ENCODE data around the gene CPT1C.
A peak's percentile ranks its signal among the peaks of the same experiment; 100 is the strongest.

CPT1C gene

DNA sequence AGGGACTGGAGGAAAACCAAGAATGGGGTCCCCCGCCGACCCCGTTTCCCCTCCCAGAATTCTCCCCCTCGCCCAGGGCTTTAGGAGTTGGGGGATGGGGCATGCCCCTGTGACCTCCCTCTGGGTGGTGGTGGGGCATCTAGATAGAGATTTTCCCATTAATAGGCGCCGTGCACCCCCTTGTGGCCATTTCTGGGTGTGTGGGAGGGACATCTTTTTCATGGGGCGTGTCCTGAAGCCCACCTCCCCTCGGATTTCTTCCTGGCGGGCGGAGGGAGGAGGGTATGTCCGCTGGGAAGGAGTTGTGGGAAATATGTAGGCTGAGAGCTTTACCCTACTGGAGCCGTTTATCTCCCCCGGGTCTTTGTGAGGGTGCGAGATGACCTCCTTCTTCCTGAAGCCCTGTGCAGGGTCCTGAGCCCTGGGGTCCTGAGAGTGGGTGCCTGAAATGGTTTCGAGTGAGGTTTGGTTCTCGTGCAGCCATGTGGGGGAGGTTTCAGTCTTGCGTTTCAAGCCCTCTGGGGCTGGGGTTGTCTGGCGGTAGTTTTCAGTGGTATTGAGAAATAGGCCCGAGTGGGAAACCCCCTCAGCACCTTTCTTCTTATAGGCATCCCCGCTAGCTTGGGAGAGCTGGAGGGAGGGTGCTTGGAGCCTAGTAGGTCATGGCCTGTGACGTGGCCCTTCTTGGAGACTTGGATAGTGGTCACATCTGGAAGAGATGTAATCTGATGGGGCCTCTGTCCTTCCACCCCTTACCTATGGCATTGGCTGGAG, 12.8 kb upstream of the CPT1C start:
- DNase-seq (ENCODE audit: insufficient read length, low spot score) (no peak), FAIRE-seq (no peak)
- TF ChIP-seq CTCF (IDR thresholded peaks at IDR 0.05; ENCODE audit: insufficient read depth, missing control alignments) = peak; percentile 65

- no peak for TF ChIP-seq CTCF (IDR thresholded peaks at IDR 0.05; ENCODE audit: insufficient read depth, missing control alignments)
- FAIRE-seq (no peak), DNase-seq (ENCODE audit: insufficient read length, low spot score) (no peak)
Measured at GRCh38 chr19:49678985-49679770, 11.7 kb upstream of the CPT1C start.

DNA sequence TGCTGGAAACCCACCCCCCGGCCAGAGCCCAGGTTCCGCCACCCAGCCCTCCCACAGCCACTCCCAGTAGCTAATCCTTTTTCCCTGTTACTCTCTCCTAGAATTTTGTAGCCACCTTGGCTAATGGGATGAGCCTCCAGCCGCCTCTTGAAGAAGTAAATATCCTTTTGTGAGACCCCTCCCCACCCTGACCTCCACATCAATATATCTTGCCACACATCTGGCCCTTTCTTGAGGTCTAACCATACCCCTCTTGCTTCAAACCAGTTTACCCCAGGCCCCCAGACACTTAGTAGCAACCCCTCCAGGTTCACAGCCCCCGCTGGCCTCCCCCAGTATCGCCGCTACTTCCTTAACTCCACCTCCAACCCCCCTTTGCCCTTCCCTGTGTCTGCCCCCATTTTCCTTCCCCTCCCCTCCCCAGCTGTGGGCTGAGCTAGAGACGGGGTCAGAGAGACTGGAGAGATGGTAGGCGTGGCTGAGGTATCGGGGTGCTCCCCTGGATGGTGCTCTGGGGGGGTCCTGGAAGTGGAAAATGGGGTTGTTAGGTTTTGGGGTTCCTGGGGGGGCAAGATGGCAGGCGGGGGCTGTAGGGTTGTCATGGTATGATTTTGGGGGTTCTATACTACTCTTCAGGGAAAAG, 11.0 kb upstream of the CPT1C start:
- no peak for FAIRE-seq
- TF ChIP-seq CTCF (IDR thresholded peaks at IDR 0.05; ENCODE audit: insufficient read depth, missing control alignments) = no peak
- DNase-seq (ENCODE audit: insufficient read length, low spot score) = no peak

- FAIRE-seq (no peak), DNase-seq (ENCODE audit: insufficient read length, low spot score) (peak; percentile 98)
- peak; percentile 81 for TF ChIP-seq CTCF (IDR thresholded peaks at IDR 0.05; ENCODE audit: insufficient read depth, missing control alignments)
Measured at GRCh38 chr19:49680421-49681351, 10.2 kb upstream of the CPT1C start.

DNA sequence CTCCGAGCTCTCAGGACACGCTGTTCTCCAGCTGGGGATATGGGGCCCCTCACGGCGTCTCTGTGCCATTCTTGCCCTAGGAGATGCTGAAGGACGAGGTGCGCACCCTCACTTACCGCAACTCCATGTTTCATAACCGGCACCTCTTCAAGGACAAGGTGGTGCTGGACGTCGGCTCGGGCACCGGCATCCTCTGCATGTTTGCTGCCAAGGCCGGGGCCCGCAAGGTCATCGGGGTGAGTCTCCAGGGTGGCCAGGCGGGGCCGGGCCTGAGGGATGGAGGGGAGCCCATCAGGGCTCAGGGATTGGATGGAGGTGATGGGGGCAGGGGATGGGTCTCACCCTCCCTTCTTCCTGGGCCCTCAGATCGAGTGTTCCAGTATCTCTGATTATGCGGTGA, 9.1 kb upstream of the CPT1C start:
- DNase-seq (ENCODE audit: insufficient read length, low spot score) (no peak), FAIRE-seq (no peak)
- no peak for TF ChIP-seq CTCF (IDR thresholded peaks at IDR 0.05; ENCODE audit: insufficient read depth, missing control alignments)

DNA sequence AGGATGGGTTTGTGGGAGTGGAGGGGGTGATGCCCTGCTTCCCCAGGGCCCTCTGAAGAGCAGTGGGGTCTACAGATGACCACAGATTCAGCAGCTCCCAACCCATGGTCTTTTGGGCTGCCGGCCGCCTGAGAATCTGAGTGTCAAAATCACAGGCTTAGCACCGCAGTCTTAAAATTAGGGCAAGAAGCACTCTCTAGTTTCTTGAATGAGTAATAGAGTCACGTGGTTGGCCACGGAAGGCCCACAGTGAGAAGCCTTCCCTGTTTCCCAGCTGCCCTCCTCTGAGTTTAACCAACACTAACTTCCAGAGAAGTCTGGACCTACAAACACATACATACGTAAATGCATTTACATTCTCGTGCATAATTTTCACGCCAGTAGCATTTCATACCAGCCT, 8.6 kb upstream of the CPT1C start:
- no peak for FAIRE-seq
- TF ChIP-seq CTCF (IDR thresholded peaks at IDR 0.05; ENCODE audit: insufficient read depth, missing control alignments) = no peak
- no peak for DNase-seq (ENCODE audit: insufficient read length, low spot score)
